GM13976 (cell line): ENCODE measurements around the gene TAAR1.
"Not testable (repeated sequence)": the region's sequence is repeated elsewhere in the genome, so short reads cannot be mapped to it uniquely, and the experiment has no call there.

Source experiments
- DNase-seq: peaks from one replicate; pipeline ENCODE4 v3.0.0; 2012; ENCODE audit warnings: low spot score
- in situ Hi-C: fragments of 300-500 bp; cut with MboI; formaldehyde crosslinking; loops from one replicate; pipeline ENCODE4 v1.12.0; 2022; ENCODE audit warnings: low sequenced_read_pairs, mixed read lengths, inconsistent platforms; ENCODE audit not compliant: unreplicated experiment
- TF ChIP-seq, protein P1 (sequence below): IDR thresholded peaks from 2 replicates; pipeline ENCODE4 v1.5.1; 2012; ENCODE audit warnings: borderline replicate concordance, mild to moderate bottlenecking; ENCODE audit not compliant: insufficient read depth; ENCODE audit errors: extremely low read depth, missing control alignments, control extremely low read depth

The TAAR1 gene

DNA sequence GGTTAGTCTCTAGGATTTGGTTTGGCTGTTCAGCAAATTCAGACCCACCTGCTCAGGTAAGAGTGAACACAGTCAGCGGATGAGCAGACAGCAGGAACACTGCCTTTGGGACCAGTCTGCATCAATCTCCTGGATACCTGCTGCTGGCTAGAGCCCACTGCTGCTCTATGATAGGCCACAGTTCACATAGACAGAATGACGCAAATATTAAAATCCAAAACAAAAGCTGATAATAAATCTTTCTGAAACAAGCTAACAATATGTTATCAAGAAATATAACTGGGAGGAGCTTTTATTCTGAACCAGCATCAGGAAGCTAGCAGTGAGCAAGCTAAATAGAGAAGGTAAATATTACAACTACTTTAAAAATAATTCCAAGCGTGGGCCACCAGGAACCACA lies at the start of gene TAAR1:
TAAR1 (minus strand) TSS at position 101 of the 400 bp plus-strand sequence. CDS start 13,179 bp downstream, outside the sequence.
- TF ChIP-seq, protein P1, sequence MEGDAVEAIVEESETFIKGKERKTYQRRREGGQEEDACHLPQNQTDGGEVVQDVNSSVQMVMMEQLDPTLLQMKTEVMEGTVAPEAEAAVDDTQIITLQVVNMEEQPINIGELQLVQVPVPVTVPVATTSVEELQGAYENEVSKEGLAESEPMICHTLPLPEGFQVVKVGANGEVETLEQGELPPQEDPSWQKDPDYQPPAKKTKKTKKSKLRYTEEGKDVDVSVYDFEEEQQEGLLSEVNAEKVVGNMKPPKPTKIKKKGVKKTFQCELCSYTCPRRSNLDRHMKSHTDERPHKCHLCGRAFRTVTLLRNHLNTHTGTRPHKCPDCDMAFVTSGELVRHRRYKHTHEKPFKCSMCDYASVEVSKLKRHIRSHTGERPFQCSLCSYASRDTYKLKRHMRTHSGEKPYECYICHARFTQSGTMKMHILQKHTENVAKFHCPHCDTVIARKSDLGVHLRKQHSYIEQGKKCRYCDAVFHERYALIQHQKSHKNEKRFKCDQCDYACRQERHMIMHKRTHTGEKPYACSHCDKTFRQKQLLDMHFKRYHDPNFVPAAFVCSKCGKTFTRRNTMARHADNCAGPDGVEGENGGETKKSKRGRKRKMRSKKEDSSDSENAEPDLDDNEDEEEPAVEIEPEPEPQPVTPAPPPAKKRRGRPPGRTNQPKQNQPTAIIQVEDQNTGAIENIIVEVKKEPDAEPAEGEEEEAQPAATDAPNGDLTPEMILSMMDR = no peak
- in situ Hi-C loops = no loop called here
- DNase-seq = no peak

- in situ Hi-C loops = no loop called here
- TF ChIP-seq, protein P1 = no peak
- no peak for DNase-seq
Observed at GRCh38 chr6:132708771-132709170, 49.8 kb upstream of the TAAR1 start.

GRCh38 chr6:132708002-132708401 lies 49.0 kb upstream of the TAAR1 start:
- no peak for DNase-seq
- in situ Hi-C loops = no loop called here
- TF ChIP-seq, protein P1 = no peak

GRCh38 chr6:132706756-132707155 lies 47.8 kb upstream of the TAAR1 start:
- in situ Hi-C loops, DNase-seq: not testable (repeated sequence)

GRCh38 chr6:132703936-132704335 lies 45.0 kb upstream of the TAAR1 start:
- TF ChIP-seq, protein P1 = no peak
- in situ Hi-C loops = no loop called here

GRCh38 chr6:132698608-132699007 lies 39.6 kb upstream of the TAAR1 start:
- no peak for DNase-seq
- in situ Hi-C loops = no loop called here
- TF ChIP-seq, protein P1 = no peak

More at GRCh38 chr6:132703936-132704335, 45.0 kb upstream of the TAAR1 start:
- DNase-seq = no peak

GRCh38 chr6:132695773-132696172 lies 36.8 kb upstream of the TAAR1 start:
- DNase-seq = no peak
- in situ Hi-C loops = no loop called here
- TF ChIP-seq, protein P1 = no peak
